ENCODE measurements around the gene PRR20E.

The PRR20E gene

DNA sequence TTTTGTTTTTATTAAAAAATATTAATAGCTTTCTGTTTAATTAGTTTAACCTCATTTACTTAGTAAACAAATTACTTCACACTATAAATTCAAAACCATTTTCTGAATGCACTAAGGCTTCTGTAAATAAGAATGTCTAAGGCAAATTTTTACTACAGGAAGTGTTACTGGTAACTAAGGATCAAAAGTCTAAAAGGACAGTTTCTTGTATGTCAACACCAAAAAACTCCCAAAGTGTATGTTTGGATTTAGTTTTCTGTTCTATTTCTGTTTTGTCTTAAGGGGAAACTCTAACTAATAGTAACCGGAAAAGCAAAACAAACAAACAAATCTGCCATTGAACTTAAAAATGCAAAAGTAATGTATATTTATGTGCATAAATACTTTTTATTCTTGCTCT, 24.7 kb downstream of the PRR20E start:
- no peak for DNase-seq (ENCODE audit: extremely low read depth, low read depth)
- TF ChIP-seq, protein P1, sequence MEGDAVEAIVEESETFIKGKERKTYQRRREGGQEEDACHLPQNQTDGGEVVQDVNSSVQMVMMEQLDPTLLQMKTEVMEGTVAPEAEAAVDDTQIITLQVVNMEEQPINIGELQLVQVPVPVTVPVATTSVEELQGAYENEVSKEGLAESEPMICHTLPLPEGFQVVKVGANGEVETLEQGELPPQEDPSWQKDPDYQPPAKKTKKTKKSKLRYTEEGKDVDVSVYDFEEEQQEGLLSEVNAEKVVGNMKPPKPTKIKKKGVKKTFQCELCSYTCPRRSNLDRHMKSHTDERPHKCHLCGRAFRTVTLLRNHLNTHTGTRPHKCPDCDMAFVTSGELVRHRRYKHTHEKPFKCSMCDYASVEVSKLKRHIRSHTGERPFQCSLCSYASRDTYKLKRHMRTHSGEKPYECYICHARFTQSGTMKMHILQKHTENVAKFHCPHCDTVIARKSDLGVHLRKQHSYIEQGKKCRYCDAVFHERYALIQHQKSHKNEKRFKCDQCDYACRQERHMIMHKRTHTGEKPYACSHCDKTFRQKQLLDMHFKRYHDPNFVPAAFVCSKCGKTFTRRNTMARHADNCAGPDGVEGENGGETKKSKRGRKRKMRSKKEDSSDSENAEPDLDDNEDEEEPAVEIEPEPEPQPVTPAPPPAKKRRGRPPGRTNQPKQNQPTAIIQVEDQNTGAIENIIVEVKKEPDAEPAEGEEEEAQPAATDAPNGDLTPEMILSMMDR (IDR thresholded peaks at IDR 0.05; ENCODE audit: low read depth, low read length), result no peak

DNA sequence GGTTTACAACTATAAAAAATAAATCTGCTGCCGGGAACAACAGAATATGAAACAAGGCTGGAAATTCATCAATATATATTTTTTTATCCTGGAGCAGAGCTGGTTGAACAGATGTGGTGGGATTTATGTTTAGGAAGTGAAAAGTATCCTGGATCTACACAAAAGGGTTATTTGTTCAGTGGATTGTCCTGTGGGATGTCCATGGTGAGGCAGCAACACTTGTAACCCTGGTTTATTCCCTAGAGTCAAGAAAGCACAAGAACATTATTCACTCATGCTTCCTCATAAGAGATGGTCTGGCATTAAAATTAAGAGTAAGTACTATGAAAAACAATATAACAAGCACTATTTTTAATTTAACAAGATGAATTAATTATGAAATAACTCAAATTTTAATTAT, 46.0 kb downstream of the PRR20E start:
- no peak for DNase-seq (ENCODE audit: extremely low read depth, low read depth)
- TF ChIP-seq, protein P1 (IDR thresholded peaks at IDR 0.05; ENCODE audit: low read depth, low read length), result no peak
